GM19023 (cell line): Measurements from ENCODE around the gene ZFP36L2.

Experiments
- ATAC-seq: cut with Tn5 transposase; IDR thresholded peaks from one replicate; pipeline ENCODE4 v1.9.1; 2021; ENCODE audit warnings: mild to moderate bottlenecking, moderate library complexity; ENCODE audit not compliant: unreplicated experiment

ZFP36L2 gene, protein sequence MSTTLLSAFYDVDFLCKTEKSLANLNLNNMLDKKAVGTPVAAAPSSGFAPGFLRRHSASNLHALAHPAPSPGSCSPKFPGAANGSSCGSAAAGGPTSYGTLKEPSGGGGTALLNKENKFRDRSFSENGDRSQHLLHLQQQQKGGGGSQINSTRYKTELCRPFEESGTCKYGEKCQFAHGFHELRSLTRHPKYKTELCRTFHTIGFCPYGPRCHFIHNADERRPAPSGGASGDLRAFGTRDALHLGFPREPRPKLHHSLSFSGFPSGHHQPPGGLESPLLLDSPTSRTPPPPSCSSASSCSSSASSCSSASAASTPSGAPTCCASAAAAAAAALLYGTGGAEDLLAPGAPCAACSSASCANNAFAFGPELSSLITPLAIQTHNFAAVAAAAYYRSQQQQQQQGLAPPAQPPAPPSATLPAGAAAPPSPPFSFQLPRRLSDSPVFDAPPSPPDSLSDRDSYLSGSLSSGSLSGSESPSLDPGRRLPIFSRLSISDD

DNA sequence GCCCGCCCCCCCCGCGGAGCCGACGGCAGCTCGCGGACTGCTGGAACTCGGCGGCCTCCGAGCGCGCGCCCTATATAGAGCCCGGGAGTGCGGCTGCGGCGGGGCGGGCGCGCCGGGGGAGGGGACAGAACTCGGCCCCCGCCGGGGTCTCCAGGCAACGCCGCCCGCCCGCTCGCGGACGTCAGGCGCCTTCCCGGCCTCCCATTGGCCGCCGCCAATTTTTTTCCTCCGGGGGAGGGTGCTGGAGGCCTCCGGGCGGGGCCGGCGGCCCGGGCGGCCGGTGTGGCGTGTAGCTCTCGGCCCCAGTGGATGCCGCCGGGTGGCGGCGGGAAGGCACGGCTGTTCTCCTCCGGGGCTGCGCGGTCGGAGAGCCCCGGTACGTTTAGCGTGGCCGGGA, at the start of gene ZFP36L2:
Gene ZFP36L2 (minus strand): TSS at position 49 of the 397 bp plus-strand sequence. CDS start 291 bp downstream, outside the sequence.
- ATAC-seq: peak; percentile 63

DNA sequence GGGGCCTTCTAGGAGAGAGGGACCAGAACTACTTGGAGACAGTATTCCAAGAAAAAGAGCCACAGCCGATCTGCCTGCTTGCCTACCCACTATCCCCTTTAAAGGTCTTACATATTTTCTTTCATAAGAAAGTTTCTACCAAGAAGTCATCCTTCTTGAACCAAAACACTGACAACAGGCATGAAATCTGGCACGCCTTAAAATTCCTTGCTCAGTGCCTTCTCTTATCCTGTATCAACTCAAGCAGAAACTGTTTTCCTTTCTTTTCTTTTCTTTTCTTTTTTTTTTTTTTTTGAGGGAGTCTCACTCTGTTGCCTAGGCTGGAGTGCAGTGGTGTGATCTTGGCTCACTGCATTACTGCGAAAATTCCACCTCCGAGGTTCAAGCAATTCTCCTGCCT, 48.3 kb upstream of the ZFP36L2 start:
- ATAC-seq: no peak

DNA sequence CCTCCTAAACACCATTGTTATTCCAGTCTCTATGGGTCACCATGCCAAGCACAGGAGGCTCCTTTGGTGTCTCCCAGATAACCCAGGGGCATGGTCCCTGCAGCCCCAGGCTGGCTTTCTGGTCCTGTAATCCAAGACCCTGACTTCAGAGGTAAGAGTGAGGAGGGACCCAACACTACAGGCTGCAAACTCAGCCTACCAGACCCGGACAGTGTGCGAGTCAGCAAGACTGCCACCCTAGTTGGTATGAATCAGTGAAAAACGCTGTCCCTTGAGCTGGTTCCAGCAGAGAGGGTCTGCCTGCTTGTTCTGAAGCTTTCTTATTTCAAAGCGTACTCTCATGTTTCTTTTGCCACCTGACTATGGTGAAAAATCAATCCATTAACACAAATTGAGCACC, 47.6 kb upstream of the ZFP36L2 start:
- ATAC-seq: no peak

DNA sequence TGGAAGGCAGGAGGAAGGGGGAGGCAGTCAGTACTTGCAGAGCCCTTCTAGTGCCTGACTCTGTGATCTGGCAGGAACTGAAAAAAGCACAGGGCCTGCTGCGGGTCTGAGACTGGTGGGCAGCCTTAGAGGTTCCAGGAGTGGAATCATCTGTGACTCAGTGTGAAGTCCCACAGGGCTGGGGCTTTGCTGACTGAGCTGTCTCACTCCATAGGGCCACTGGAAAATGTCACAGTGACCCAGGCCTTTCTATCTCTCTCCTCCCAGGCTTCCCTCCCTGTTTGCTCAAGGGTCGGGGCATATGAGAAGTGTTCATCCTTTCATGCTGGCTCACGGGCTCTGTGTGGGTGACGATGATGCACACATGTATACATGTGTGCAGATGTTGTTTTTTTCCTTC, 47.1 kb upstream of the ZFP36L2 start:
- no peak for ATAC-seq

DNA sequence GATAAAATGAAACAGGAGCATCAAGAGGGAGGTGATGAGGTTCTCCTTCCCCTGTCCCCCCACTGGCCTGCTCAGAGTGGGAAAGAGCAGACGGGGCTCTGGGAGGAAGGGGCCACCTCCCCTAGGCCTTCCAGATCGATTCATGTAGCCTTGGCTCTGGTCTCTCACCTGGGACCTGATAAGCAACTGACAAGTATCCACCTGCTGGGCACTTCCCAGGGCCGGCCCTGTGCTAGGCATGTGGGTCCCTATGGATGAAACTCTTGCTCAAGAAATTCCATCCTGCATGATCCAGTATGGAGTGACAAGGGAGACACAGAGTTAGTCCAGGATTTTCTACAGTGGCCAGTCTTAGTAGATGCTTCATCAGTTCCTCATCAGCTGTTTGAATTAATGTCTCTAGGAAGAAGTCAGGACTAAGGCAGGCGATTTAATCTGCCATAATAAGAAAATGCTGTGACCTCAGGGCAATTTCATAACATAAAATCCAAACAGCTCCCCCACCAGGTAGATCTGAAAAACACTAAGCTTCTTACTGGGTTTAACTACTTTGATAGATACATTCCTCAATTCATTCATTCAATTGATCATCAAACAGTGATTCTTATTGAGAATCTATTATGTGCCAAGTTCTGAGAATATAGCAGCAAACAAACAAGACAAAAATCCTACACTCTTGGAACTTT, 44.7 kb upstream of the ZFP36L2 start:
- ATAC-seq: no peak

DNA sequence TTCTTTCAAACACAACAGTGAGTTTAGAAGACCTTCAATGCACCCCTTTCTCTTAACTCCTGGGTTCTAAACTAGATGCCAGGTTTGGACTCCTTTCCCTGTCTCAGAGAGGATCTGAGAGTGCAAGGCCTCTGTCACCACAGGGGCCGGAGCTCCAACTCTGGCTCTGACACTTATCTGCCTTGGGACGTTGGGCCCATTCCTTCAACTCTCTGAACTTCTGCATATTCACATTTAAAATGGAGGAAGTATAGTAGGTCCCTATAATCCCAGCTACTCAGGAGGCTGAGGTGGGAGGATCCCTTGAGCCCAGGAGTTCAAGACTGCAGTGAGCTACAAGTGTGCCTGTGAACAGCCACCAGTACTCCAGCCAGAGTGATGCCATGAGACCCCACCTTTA, 44.1 kb upstream of the ZFP36L2 start:
- no peak for ATAC-seq

DNA sequence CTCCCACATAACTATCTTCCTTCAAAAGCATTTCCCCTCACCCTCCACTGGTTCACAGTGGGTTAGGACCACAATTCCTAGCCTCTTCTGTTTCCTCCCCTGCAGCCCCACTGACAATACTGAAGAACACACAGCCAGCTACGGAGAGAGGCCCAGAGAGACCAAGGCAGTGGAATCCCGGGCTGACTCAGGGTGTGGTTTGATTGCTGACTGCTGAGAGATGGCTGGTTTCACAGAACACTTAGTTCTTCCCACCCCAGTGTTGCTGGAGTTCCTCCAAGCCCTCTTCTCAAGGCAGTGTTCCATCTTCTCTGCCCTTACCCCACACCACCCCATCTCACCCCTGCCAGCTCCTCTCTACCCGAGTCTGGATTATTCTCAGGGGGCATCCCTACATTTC, 43.3 kb upstream of the ZFP36L2 start:
- ATAC-seq: no peak

DNA sequence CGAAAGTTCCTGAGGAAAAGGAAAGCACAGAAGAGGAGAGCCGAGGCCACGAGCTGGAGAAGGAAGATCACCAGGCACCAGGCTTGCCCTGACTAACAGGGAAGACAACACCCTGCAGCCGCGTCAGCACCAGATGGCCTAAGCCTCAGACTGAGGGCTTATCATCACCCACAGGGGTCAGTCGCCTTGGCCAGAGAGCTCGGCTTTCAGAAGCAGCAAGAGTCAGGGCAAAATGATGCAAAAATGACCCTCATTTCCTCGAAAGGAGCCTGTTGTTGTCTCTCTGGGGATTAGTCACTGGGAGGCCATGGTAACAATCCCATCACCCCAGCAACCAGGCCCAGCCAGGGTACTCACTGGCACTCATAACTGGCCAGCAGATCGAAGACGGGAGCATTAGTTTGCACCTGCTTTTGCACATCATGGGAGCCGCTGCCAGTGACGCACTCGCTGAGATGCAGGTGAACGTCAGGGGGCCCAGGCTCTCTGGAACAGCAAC, 42.7 kb upstream of the ZFP36L2 start:
- no peak for ATAC-seq

DNA sequence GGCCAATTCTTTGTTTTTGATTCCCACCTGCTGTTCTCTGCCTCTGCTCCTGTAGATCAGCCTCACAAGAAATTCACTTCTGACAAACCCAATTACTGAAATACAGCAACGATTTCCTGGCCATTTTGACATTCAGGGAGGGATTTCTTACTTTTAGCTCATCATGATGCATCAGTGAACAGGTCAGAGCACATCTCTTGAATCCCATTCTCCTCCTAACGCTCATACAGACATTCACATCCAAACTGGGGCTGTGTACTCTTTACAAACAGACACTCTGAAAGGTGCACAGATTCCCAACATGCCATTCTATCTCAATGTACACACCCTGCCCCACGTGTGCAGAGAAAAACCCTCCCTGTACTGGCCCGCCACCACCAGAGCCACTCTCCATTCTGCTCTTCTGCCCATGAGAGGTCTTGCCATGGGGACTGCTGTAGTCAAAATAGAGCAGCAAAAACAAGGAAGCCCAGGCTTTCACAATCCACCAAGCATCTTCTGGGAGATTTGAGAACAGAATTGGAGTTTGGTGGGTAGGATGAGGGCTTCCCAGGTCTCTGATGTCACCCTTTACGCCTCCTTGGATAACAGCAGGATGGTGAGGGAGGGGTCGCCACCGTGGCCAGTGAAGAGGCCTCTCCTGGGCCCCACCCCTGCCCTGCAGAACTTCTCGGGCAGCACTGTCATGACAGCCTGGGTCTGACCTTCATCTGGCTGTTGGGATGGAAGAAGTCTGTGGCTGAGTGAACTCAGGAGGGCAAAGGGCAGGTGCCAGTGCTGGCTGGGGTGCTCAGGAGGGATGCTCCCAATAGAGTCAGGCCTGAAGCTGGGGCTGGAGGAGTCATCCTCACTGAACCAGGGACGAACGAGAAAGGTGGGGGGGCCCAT, 41.9 kb upstream of the ZFP36L2 start:
- ATAC-seq: no peak

DNA sequence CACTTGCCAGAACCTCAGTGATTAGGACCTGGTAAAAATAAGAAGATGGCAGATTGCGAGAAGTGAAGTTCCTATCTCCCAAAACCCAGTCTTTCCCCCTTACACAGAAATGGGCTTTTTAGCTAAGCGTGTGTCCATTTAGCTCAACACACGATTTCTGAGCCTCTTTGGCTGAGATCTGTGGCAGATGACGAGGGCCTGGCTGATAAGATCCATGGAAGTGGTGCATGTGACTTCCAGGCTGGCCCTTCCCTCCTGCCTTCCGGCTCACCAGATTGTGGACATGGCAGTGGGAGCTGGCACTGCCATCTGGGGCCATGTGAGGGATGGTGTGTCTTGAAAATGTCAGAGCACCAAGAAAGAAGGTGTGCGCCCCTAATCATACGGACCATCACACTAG, 41.0 kb upstream of the ZFP36L2 start:
- ATAC-seq: no peak

DNA sequence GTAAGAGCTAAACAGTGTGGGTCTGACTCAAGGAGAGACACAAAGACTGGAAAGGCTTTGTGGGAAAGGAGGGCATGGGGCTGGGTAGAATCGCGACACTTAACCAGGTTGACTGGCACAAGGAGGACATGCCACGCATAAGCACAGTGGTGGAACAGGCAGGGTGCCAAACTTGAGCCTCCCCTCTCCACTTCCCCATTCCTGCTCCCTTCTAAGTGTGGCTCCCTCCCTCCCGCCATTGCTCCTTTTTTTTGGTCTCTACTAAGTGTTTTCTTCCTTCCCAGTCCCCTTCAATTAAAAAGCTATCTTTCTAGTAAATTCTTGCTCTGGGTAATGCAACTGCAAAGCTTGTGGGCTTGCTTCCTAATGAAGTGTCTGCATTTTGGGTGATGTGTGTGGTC, 40.3 kb upstream of the ZFP36L2 start:
- ATAC-seq: no peak

DNA sequence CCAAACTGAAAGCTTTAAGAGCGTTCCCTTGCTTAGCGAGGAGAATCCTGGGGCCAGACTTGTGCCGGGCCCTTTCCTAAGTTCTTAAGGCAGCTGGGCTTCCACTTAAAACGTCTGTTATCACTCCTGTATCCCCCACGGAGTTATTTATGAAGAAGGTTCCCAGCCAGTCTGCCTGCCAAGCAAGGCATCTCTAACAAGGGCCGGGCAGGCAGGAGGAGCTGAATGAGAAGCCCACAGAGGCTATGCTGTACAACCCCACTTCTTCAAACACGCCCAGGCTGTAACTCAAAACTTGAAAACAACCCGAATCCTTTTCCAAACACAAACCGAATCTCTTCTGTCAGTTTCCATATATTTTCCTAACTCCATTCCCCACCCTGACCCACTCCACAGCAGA, 39.0 kb upstream of the ZFP36L2 start:
- ATAC-seq: no peak

DNA sequence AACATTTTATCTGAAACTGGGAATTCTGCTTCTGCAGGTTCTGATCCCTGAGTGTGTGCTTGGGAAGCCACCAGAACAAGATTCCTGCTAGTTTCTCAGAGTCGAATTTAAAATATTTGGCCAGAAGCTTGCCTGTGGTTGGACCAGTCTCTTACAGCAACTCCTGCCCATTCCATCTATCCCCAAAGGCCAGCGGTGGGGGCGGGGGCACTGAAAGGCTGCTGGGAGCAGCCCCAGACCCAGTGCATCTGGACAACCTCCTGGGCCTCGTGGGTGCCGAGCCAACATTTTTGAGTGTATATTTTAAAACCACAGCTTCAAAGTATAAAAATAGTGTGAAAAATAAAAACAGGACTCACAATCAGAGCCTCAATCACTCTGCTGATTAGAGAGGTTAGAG, 38.6 kb upstream of the ZFP36L2 start:
- ATAC-seq: no peak

DNA sequence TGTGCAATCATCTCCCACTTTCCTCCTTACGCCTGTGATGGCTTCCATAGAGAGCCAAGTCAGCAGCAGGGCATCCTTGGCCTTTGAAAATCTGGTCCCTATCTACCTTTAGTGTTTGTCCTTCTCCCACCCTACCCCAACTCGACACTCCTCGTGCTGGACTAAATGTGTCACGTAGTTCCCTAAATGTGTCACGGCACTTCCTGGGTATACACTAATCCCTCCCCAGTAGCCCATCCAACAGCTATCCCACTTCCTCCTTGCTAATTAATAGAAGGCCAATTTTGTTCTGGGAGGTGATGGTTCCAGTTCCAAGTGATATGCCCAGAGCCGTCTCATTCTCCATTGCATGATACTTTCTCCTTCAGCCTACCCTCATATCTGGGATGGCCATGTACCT, 36.5 kb upstream of the ZFP36L2 start:
- no peak for ATAC-seq

DNA sequence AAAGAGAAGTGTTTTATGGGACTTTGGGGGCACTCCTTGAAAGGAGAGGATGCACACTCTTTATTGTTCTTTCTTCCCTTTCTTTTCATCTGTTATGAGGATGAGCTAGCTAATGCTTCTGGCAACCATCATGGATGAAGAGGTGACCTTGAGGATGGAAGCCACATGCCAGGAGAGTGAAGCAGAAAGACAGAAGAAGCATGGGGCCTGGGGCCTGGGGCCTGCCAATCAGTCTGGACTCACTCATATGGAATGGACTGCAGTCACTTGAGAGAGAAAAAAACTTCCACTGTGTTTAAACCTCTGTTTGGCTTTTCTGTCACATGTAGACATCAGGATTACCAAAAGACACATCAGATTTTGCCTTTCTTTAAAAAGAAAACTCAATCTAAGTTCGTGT, 35.8 kb upstream of the ZFP36L2 start:
- no peak for ATAC-seq

DNA sequence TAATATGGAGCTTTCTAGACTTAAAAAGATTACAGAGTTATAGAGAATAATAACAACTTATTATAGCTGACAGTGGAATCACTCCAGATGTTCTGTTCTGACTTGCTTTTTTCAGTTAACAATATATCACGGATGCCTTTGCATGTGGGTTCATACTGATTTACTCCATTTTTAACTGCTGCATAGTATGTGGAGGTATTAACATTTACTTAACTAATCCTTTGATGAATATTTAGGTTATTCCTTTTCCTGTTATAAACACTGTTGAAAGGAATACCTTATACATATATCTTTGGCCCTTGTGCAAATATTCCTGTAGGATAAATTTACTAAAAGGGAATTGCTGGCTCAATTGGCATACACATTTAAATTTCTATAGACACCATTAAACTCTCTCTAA, 33.1 kb upstream of the ZFP36L2 start:
- no peak for ATAC-seq

DNA sequence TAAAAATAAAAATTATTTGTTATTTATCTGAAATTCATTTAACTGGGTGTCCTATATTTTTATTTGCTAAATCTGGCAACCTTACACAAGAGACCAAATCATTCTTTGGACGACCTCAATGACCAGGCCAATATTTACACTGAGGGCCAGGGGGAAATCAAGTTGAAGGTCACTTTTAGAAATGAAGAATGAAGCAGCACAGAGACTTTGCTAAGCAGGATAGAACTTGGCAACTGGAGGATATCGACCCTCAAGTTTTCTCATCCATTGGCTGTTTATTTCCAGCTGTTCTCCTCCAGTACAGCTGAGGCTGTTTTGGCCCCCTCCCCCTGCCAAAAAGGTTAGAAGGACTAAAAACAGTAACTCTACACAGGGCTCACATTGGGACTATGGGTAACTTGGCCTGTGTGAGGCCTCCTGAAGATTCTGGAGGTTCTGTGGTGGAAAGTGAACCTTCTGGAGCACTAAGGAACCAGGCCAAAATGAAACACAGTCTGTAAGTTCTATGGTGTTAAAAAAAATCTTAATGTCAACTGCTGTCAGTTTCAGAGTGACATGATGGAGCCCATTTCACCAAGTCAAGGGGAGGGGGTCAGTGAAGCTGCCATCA, 32.2 kb upstream of the ZFP36L2 start:
- ATAC-seq: no peak

DNA sequence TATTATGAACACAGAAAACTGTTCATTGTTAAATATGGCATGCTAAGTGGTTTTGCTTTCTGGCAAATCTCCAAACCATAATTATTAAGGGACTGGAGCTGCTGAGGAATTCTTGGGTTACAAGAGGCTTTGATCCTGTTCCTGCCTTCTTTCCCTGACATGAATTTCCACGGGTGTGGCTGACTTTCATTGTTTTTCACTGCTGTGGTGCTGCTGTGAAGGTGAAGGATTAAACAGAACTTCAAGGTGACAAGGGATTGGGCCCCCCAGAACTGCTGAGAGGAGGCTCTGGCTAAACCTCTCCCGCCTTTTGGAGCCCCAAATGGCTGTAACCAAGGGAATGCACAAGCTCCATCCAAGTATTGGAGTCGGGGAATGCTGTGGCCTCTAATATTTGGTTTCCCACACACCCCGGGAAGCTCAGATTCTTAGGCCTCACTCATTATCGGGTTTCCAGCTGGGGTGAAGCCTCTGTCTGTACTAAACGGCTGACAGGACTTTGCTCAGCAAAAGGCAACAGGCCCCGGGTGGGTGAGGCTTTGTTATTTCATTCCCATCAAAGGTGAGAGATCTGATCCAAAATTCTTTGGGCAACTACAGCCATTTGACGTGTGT, 29.0 kb upstream of the ZFP36L2 start:
- ATAC-seq: no peak

DNA sequence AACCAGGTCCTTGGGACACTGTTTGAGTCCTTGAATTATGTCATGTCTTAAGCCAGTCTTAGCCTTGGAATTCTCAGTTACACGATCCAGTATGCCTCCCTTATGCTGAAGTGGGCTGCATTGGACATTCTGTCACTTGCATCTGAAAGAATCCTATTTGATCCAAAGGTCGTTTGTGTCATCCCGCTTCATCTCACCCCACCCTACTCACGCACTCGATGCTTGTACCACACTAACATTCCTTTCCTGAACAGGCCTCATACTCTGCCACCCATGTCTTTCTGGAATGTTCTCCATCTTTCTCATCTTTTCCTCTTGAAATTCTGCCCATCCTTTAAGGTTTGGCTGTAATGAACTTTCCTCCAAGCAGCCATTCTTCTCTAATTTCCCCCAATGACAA, 27.9 kb upstream of the ZFP36L2 start:
- ATAC-seq: no peak

DNA sequence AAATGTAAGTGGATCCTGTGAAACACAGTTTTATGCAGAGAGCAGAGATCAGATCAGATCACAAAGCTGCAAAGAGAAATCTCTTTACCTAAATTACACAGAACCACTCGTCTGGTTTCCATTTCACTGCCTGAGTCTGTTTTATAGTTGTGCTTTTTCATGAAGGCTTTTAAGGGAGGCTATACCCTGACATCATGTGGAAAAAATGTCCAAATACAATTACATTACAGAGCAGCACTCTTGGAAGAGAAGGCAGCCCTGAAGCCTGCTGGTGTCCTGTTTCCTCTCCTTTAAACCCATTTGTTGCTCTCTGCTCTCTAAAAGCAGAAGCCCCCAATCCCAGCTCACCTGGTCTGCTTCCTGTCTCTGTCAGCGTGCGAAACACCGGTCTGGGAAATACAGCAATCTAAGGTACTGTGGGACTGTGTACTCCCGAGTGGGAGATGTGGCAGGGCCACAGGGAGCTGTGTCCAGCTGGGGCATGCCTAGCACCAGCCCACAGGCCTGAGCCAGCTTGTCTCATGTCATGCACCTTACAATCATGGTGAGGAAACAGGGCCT, 24.8 kb upstream of the ZFP36L2 start:
- ATAC-seq: no peak
